Mesenchymal stem cell (in vitro differentiated cells and primary cell): ENCODE results near the gene HPSE2.

Experiments
- DNase-seq: peaks from one replicate; pipeline ENCODE4 v3.0.0-alpha.2; 2013
- H2AFZ ChIP-seq: one replicate; pipeline ENCODE4 v1.6.1; 2013; ENCODE audit warnings: low read depth, mild to moderate bottlenecking, control low read depth, inconsistent platforms, low read length, moderate library complexity
- H2AK5ac ChIP-seq: 2 replicates; pipeline ENCODE4 v1.6.1; 2013; ENCODE audit warnings: low read length, moderate library complexity, mild to moderate bottlenecking, inconsistent platforms; ENCODE audit not compliant: severe bottlenecking
- H2BK120ac ChIP-seq: one replicate; pipeline ENCODE4 v1.6.1; 2013; ENCODE audit warnings: low read depth, mild to moderate bottlenecking, inconsistent platforms, low read length, moderate library complexity
- H2BK12ac ChIP-seq, 2 experiments: one replicate each; pipeline ENCODE4 v1.6.1; 2013; ENCODE audit warnings: inconsistent platforms in 2 of 2, low read length in 2 of 2, mild to moderate bottlenecking in 2 of 2, moderate library complexity in 2 of 2, control low read depth in 1 of 2
- H2BK15ac ChIP-seq: one replicate; pipeline ENCODE4 v1.6.1; 2013; ENCODE audit warnings: mild to moderate bottlenecking, low read depth, inconsistent platforms; ENCODE audit not compliant: poor library complexity, severe bottlenecking
- H2BK5ac ChIP-seq: 2 replicates; pipeline ENCODE4 v1.6.1; 2013; ENCODE audit warnings: low read depth, mild to moderate bottlenecking, low read length, control low read depth, inconsistent platforms; ENCODE audit not compliant: poor library complexity, severe bottlenecking
- H3K14ac ChIP-seq, 2 experiments: one replicate each; pipeline ENCODE4 v1.6.1; 2013; ENCODE audit warnings: inconsistent platforms in 2 of 2, low read length in 2 of 2, control low read depth in 1 of 2, mild to moderate bottlenecking in 1 of 2, moderate library complexity in 1 of 2
- H3K18ac ChIP-seq, 2 experiments: one replicate each; pipeline ENCODE4 v1.6.1; 2013; ENCODE audit warnings: inconsistent platforms in 2 of 2, low read length in 2 of 2, control low read depth in 1 of 2, low read depth in 1 of 2, mild to moderate bottlenecking in 1 of 2
- H3K23ac ChIP-seq, 2 experiments: one replicate each; pipeline ENCODE4 v1.6.1; 2013; ENCODE audit warnings: inconsistent platforms in 2 of 2, low read length in 2 of 2, mild to moderate bottlenecking in 2 of 2, moderate library complexity in 2 of 2, control low read depth in 1 of 2
- H3K27ac ChIP-seq: 2 replicates; pipeline ENCODE4 v1.5.1; 2013; ENCODE audit warnings: mild to moderate bottlenecking, moderate library complexity, low read length, control low read depth, inconsistent platforms; ENCODE audit not compliant: poor library complexity, severe bottlenecking
- H3K27me3 ChIP-seq, 2 experiments: 2 replicates each; pipeline versions ENCODE4 v1.6.1 to v1.7.0; 2013; ENCODE audit warnings: low read length in 2 of 2, mild to moderate bottlenecking in 2 of 2, moderate library complexity in 2 of 2, control low read depth in 1 of 2, inconsistent platforms in 1 of 2; ENCODE audit not compliant: control insufficient read depth in 1 of 2, insufficient read depth in 1 of 2
- H3K36me3 ChIP-seq, 2 experiments: 2 replicates each; pipeline versions ENCODE4 v1.6.1 to v1.7.0; 2013; ENCODE audit warnings: low read length in 2 of 2, control low read depth in 1 of 2, inconsistent platforms in 1 of 2, low read depth in 1 of 2, mild to moderate bottlenecking in 1 of 2; ENCODE audit not compliant: insufficient read depth in 2 of 2, control insufficient read depth in 1 of 2
- H3K4ac ChIP-seq, 2 experiments: one replicate each; pipeline ENCODE4 v1.6.1; 2013; ENCODE audit warnings: inconsistent platforms in 2 of 2, low read length in 2 of 2, mild to moderate bottlenecking in 2 of 2, moderate library complexity in 2 of 2, control low read depth in 1 of 2, low read depth in 1 of 2
- H3K4me1 ChIP-seq: 2 replicates; pipeline ENCODE4 v1.6.1; 2013; ENCODE audit warnings: low read depth, low read length, control low read depth; ENCODE audit not compliant: control insufficient read depth, insufficient read depth
- H3K4me2 ChIP-seq: 2 replicates; pipeline ENCODE4 v1.6.1; 2013; ENCODE audit warnings: low read length, mild to moderate bottlenecking, inconsistent platforms; ENCODE audit not compliant: poor library complexity, severe bottlenecking
- H3K4me3 ChIP-seq, 2 experiments: 2 replicates each; pipeline versions ENCODE4 v1.5.1 to v1.7.0; 2013; ENCODE audit warnings: low read length in 2 of 2, mild to moderate bottlenecking in 2 of 2, control low read depth in 1 of 2, low read depth in 1 of 2; ENCODE audit not compliant: insufficient read depth in 1 of 2
- H3K79me1 ChIP-seq: replicated peaks from 2 replicates; pipeline ENCODE4 v1.6.1; 2013; ENCODE audit warnings: mild to moderate bottlenecking, control low read depth, low read length, inconsistent platforms; ENCODE audit not compliant: poor library complexity, severe bottlenecking
- H3K9ac ChIP-seq: 2 replicates; pipeline ENCODE4 v1.7.0; 2013; ENCODE audit warnings: mild to moderate bottlenecking, low read length, moderate library complexity
- H3K9me3 ChIP-seq: 2 replicates; pipeline ENCODE4 v1.7.0; 2013; ENCODE audit warnings: mild to moderate bottlenecking, low read length; ENCODE audit not compliant: control insufficient read depth
- H4K8ac ChIP-seq: one replicate; pipeline ENCODE4 v1.6.1; 2013; ENCODE audit warnings: inconsistent platforms, mild to moderate bottlenecking, low read length, moderate library complexity
- H4K91ac ChIP-seq: one replicate; pipeline ENCODE4 v1.6.1; 2013; ENCODE audit warnings: mild to moderate bottlenecking, low read length, inconsistent platforms
- WGBS: methylation state at CpG from one replicate; pipeline ENCODE4 v1.1.7; 2013; ENCODE audit warnings: mixed read lengths; 5-methylcytosine and 5-hydroxymethylcytosine counted together

Gene HPSE2

DNA sequence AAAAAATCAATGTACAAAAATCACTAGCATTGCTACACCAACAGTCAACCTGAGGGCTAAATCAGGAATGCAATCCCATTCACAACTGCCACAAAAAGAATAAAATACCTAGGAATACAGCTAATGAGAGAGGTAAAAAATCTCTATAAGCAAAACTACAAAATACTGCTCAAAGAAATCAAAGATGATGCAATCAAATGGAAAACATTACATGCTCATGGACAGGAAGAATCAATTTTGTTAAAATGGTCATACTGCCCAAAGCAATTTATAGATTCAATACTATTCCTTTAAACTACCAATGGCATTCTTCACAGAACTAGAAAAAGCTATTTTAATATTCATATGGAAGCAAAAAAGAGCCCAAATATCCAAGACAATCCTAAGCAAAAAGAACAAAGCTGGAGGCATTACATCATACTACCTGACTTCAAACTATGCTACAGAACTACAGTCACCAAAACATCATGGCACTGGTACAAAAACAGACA is 116.3 kb downstream of the HPSE2 start:
- no peak overlapping the region for H2BK12ac ChIP-seq
- H2BK120ac ChIP-seq = no peak overlapping the region
- no peak overlapping the region for H3K27ac ChIP-seq
- H3K36me3 ChIP-seq = no peaks in the 10 kb centered on the region
- H3K4ac ChIP-seq = no peak overlapping the region
- no peak overlapping the region for H3K4me3 ChIP-seq
- no peaks in the 10 kb centered on the region for H3K4me1 ChIP-seq
- no peak overlapping the region for H2BK15ac ChIP-seq
- no peaks in the 10 kb centered on the region for H3K79me1 ChIP-seq
- H2AFZ ChIP-seq = no peak overlapping the region
- H3K14ac ChIP-seq = no peak overlapping the region
- H3K27me3 ChIP-seq = no peaks in the 10 kb centered on the region
- H4K8ac ChIP-seq = no peak overlapping the region
- H3K9ac ChIP-seq = no peak overlapping the region
- no peak for DNase-seq
- H4K91ac ChIP-seq = no peak overlapping the region
- no peak overlapping the region for H3K23ac ChIP-seq
- H2BK5ac ChIP-seq = no peak overlapping the region
- no peak overlapping the region for H3K18ac ChIP-seq
- no peak overlapping the region for H3K4me2 ChIP-seq
- no peak overlapping the region for H2AK5ac ChIP-seq
- H3K9me3 ChIP-seq = peaks cover 10% of the 10 kb centered on the region

DNA sequence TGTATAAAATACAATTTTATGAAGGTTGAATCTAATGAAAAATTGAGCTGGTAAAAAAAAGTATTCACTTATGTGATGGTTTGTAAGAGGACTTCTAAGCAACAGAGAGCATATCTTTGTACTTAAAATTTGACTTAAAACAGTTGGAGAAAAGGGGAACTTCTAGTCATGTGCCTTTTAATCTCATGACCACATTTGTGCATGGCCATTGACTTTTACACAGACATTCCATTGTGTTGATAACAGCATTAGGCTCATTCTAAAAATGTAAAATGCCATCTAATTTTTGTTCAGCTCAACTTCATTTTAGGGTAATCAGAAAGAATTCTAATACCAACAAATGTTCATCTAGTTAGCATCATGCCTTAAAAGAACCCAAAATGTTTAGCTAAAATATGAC is 119.9 kb downstream of the HPSE2 start:
- no peak overlapping the region for H3K23ac ChIP-seq
- no peak overlapping the region for H4K91ac ChIP-seq
- H3K18ac ChIP-seq = no peak overlapping the region
- no peaks in the 10 kb centered on the region for H3K27me3 ChIP-seq
- peaks cover 2% of the 10 kb centered on the region for H3K9me3 ChIP-seq
- H2AFZ ChIP-seq = no peak overlapping the region
- H3K4ac ChIP-seq = no peak overlapping the region
- no peak overlapping the region for H3K9ac ChIP-seq
- H3K27ac ChIP-seq = no peak overlapping the region
- no peaks in the 10 kb centered on the region for H3K4me1 ChIP-seq
- no peaks in the 10 kb centered on the region for H3K36me3 ChIP-seq
- no peak overlapping the region for H3K14ac ChIP-seq
- DNase-seq = peak; percentile 23
- H3K79me1 ChIP-seq = no peaks in the 10 kb centered on the region
- H3K4me3 ChIP-seq = no peak overlapping the region
- no peak overlapping the region for H4K8ac ChIP-seq
- no peak overlapping the region for H2BK12ac ChIP-seq
- H2BK15ac ChIP-seq = no peak overlapping the region
- no peak overlapping the region for H3K4me2 ChIP-seq
- no peak overlapping the region for H2BK5ac ChIP-seq
- H2AK5ac ChIP-seq = no peak overlapping the region
- H2BK120ac ChIP-seq = no peak overlapping the region

DNA sequence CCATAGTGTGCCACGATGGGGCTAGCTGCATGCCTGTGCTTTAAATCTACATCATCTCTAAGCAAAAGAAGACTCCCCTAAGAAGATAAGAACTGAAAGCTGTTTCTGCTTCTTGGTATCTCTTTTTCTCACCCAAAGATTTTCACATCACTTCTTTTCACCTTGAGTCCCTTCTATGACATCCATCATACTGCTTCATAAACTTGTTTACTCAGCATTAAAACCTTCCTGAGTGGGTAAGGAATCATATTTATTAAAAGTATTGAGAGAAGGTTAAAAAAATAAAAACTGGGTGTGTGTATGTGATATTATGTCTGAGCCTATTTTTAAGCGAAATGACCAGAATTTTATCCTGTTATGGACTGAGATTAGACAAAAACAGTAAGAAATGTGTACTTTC is 150.3 kb downstream of the HPSE2 start:
- Histone ChIP-seq H3K4me3 (no peak overlapping the region), H3K23ac (no peak overlapping the region), H2AK5ac (no peak overlapping the region), H2AFZ (no peak overlapping the region), H2BK12ac (no peak overlapping the region), H3K79me1 (no peaks in the 10 kb centered on the region), H4K91ac (no peak overlapping the region), H2BK5ac (no peak overlapping the region), H3K4me2 (no peak overlapping the region), H3K14ac (no peak overlapping the region), H2BK120ac (no peak overlapping the region), H3K4ac (no peak overlapping the region), H3K18ac (no peak overlapping the region), H3K4me1 (no peaks in the 10 kb centered on the region), H3K27me3 (no peaks in the 10 kb centered on the region), H3K27ac (no peak overlapping the region), H3K36me3 (no peaks in the 10 kb centered on the region), H3K9me3 (no peaks in the 10 kb centered on the region), H3K9ac (no peak overlapping the region), H4K8ac (no peak overlapping the region), H2BK15ac (no peak overlapping the region)
- 73% methylated on average over 2 of the region's 2 CpGs for WGBS
- no peak for DNase-seq

DNA sequence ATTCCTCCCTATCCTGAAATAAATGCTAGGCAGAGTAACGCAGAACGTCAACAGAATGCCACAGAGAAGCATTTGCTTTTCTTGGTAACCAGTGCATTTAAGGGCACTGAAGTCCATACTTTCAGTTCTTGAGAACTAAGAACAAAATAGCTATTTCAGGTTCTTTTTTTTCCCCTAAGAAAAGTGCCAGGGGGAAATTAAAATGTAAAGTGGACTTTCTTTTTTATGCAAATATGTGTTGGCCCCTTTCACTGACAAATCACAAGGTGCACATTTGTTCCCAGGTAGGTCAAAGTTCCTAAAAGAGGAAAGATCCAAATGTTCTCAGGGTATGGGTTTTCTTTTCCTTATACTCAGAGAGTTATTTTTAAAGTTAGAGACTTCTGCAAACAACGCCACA is 151.5 kb downstream of the HPSE2 start:
- Histone ChIP-seq H3K9ac (no peak overlapping the region), H3K18ac (no peak overlapping the region), H2AFZ (no peak overlapping the region), H3K4ac (no peak overlapping the region), H3K4me2 (no peak overlapping the region), H3K9me3 (no peaks in the 10 kb centered on the region), H3K4me3 (no peak overlapping the region), H3K79me1 (no peaks in the 10 kb centered on the region), H3K27ac (no peak overlapping the region), H2BK15ac (no peak overlapping the region), H2BK12ac (no peak overlapping the region), H4K8ac (no peak overlapping the region), H3K14ac (no peak overlapping the region), H2BK120ac (no peak overlapping the region), H3K36me3 (no peaks in the 10 kb centered on the region), H3K27me3 (no peaks in the 10 kb centered on the region), H2BK5ac (no peak overlapping the region), H2AK5ac (no peak overlapping the region), H4K91ac (no peak overlapping the region), H3K4me1 (no peaks in the 10 kb centered on the region), H3K23ac (no peak overlapping the region)
- DNase-seq = no peak
- 67% methylated on average over 3 of the region's 3 CpGs for WGBS
